ENCODE data around the gene IGIP. TPM values are rescaled to one million over a fixed set of nuclear protein-coding genes. Genes with fewer than 3 reads are reported as not detected.

The IGIP gene
- total RNA-seq, result 10 to 100 TPM in 5 of 7 donors, 1 to 10 TPM in 2; 8.1 to 20.4 (median 12.8) TPM
- polyA plus RNA-seq, result 1 to 10 TPM; 4.7 to 6.4 (median 4.9) TPM
- long read RNA-seq, donor 1, partial matches to known transcripts, result 0 of 1 reads
- long read RNA-seq, donor 1, other reads (novel, unspliced or antisense), result 0 of 1 reads
- long read RNA-seq, donor 2, partial matches to known transcripts, result 0 of 3 reads
- long read RNA-seq, donor 2, other reads (novel, unspliced or antisense), result 0 of 3 reads

DNA sequence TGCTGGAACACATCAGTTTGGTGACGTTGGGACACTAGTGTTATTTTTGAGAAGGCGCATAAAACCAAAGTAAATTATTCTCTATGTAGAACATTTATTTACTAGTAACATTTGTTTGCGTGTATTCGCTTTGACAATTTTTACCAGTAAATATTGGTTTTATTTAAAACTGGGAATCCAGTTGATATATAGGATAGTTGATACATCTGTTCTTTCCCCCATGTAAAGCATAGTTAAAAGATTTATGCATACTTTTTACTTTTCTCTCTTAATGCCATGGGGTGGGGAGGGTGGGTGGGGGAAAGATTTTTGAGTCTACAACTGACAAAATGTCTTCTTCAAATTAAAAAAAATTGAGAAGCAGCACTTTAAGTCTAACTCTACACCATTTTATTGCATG, at the start of gene IGIP:
TSS of gene IGIP (plus strand) at position 301 of the 400 bp plus-strand sequence. CDS start 2,540 bp downstream, outside the sequence.
- no peak for DNase-seq
- H3K27me3 ChIP-seq (replicated peaks in 1 of 7), result no peaks in the 10 kb centered on the region
- no peaks in the 10 kb centered on the region for H3K9me3 ChIP-seq
- peaks cover 5 to 32% (median 20%) of the 10 kb centered on the region in 6 donors for H3K4me1 ChIP-seq
- TF ChIP-seq POLR2AphosphoS5 (IDR thresholded peaks at IDR 0.05) (no peak), POLR2A (IDR thresholded peaks at IDR 0.05) (no peak)
- TF ChIP-seq, protein P1, sequence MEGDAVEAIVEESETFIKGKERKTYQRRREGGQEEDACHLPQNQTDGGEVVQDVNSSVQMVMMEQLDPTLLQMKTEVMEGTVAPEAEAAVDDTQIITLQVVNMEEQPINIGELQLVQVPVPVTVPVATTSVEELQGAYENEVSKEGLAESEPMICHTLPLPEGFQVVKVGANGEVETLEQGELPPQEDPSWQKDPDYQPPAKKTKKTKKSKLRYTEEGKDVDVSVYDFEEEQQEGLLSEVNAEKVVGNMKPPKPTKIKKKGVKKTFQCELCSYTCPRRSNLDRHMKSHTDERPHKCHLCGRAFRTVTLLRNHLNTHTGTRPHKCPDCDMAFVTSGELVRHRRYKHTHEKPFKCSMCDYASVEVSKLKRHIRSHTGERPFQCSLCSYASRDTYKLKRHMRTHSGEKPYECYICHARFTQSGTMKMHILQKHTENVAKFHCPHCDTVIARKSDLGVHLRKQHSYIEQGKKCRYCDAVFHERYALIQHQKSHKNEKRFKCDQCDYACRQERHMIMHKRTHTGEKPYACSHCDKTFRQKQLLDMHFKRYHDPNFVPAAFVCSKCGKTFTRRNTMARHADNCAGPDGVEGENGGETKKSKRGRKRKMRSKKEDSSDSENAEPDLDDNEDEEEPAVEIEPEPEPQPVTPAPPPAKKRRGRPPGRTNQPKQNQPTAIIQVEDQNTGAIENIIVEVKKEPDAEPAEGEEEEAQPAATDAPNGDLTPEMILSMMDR (IDR thresholded peaks at IDR 0.05 in 8 of 11, conservative IDR thresholded peaks at IDR 0.05 in 3 of 11), result no peak
- 94 to 97% (median 95%) methylated on average over 4 of the region's 4 CpGs for WGBS, 5 donors
- no peaks in the 10 kb centered on the region for H3K36me3 ChIP-seq
- H3K4me3 ChIP-seq, result no peak within 1 kb of the TSS
- intact Hi-C loops (cut with DNase I; ENCODE audit: low total_unique reads), result no loop called here
- no peak within 1 kb of the TSS for H3K27ac ChIP-seq

DNA sequence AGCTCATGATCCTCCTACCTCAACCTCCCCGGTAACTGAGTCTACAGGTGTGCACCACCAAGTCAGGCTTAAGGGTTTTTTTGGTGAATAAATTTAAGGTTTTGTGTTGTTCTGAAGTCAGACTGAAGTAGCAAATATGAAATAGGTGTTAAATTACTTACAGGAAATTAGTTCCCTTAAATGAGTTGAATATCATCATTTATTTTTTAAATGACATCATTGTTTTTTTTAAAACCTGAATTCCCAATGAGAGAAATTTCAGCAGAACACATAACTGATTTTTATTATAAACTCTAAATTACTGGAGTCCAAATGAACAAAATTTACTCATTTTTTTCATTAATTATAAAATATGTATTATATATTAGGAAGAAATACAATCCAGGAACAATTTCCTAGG, 49.6 kb upstream of the IGIP start:
- no peak overlapping the region for H3K27ac ChIP-seq
- no peak overlapping the region for H3K4me3 ChIP-seq
- no peak for DNase-seq
- intact Hi-C loops (cut with DNase I; ENCODE audit: low total_unique reads), result loop anchor here (5.0 kb wide), 1 partner anchor 66 kb away; no protein-coding TSS in a partner anchor
- no peaks in the 10 kb centered on the region for H3K9me3 ChIP-seq
- H3K27me3 ChIP-seq (replicated peaks in 1 of 7), result peaks cover 0 to 48% (median 5%) of the 10 kb centered on the region in 7 donors
- 89 to 100% (median 97%) methylated on average over 1 of the region's 1 CpG for WGBS, 5 donors
- peaks cover 0 to 6% (median 0%) of the 10 kb centered on the region in 6 donors for H3K4me1 ChIP-seq
- no peaks in the 10 kb centered on the region for H3K36me3 ChIP-seq
- TF ChIP-seq POLR2A (IDR thresholded peaks at IDR 0.05) (no peak), POLR2AphosphoS5 (IDR thresholded peaks at IDR 0.05) (no peak)
- TF ChIP-seq, protein P1 (IDR thresholded peaks at IDR 0.05 in 8 of 11, conservative IDR thresholded peaks at IDR 0.05 in 3 of 11), result no peak

DNA sequence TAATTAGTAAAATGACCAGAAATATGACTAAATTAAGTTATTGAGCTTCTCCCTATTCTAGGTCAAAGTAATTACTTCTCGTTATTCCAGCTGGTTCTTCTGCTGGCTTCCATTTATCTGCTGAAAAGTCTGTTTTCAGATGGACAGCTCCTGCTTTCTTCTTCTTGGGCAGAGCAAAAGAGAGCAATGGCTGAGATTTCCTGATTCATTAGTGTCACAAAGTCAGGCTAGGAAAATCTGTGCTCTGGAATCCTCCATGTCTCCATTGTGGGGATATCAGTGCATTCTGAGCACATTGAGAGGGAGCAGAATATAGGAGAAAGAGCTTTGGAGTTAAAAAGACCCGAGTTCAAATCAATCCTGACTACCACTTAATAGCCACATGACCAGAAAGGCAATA, 48.9 kb upstream of the IGIP start:
- 65 to 73% (median 69%) methylated on average over 2 of the region's 2 CpGs for WGBS, 5 donors
- Histone ChIP-seq H3K4me3 (no peak overlapping the region), H3K36me3 (no peaks in the 10 kb centered on the region), H3K27ac (no peak overlapping the region), H3K9me3 (no peaks in the 10 kb centered on the region), H3K27me3 (replicated peaks in 1 of 7) (peaks cover 0 to 51% (median 5%) of the 10 kb centered on the region in 7 donors), H3K4me1 (peaks cover 0 to 6% (median 0%) of the 10 kb centered on the region in 6 donors)
- intact Hi-C loops (cut with DNase I; ENCODE audit: low total_unique reads), result loop anchor here (5.0 kb wide), 1 partner anchor 66 kb away; no protein-coding TSS in a partner anchor
- TF ChIP-seq POLR2AphosphoS5 (IDR thresholded peaks at IDR 0.05) (no peak), POLR2A (IDR thresholded peaks at IDR 0.05) (no peak)
- TF ChIP-seq, protein P1 (IDR thresholded peaks at IDR 0.05 in 8 of 11, conservative IDR thresholded peaks at IDR 0.05 in 3 of 11), result no peak
- DNase-seq, result no peak

DNA sequence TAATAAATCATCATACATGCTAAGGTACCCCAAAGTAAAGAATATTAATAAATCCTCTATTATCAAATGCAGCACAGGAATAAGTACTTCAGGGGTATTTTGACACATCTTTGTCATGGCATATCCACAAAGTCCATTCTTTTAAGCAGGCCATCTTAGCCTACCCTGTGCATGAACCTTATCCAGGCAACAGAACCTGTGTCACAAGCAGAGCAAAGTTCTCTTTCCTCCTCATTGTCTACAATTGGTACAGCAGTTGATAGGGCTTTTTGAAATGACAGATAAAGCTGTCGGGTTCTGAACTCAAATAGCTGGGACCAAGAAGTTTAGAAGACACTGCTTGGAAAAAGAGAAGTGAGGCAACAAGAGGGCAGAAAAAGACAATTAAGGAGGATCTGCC, 42.6 kb upstream of the IGIP start:
- no peak for DNase-seq
- intact Hi-C loops (cut with DNase I; ENCODE audit: low total_unique reads), result no loop called here
- Histone ChIP-seq H3K9me3 (no peaks in the 10 kb centered on the region), H3K36me3 (no peaks in the 10 kb centered on the region), H3K4me1 (no peaks in the 10 kb centered on the region), H3K27me3 (replicated peaks in 1 of 7) (peaks cover 0 to 32% (median 0%) of the 10 kb centered on the region in 7 donors), H3K4me3 (no peak overlapping the region), H3K27ac (no peak overlapping the region)
- no peak for TF ChIP-seq POLR2A (IDR thresholded peaks at IDR 0.05)
- no peak for TF ChIP-seq POLR2AphosphoS5 (IDR thresholded peaks at IDR 0.05)
- TF ChIP-seq, protein P1 (IDR thresholded peaks at IDR 0.05 in 8 of 11, conservative IDR thresholded peaks at IDR 0.05 in 3 of 11), result no peak
- 76 to 92% (median 81%) methylated on average over 1 of the region's 1 CpG for WGBS, 5 donors

Data from spleen (tissue), 13 donors.